Stimulated activated CD8-positive, alpha-beta memory T cell treated with anti-CD3 and anti-CD28 coated beads, Interleukin-12 subunit alpha, Interleukin-12 subunit beta, amount 100 ng/mL, for 1 hour (primary cell): ENCODE results near the gene ZNF467.

Source experiments
- DNase-seq: peaks from one replicate; pipeline ENCODE4 v3.0.0-alpha.2; 2020; ENCODE audit warnings: low read depth

ZNF467 gene

GRCh38 chr7:149748076-149748874 is 25.1 kb downstream of the ZNF467 start:
- DNase-seq, result no peak

- no peak for DNase-seq
Measured at GRCh38 chr7:149743476-149744255, 29.7 kb downstream of the ZNF467 start.

- DNase-seq, result peak; percentile 39
Measured at GRCh38 chr7:149742075-149742701, 31.2 kb downstream of the ZNF467 start.

DNA sequence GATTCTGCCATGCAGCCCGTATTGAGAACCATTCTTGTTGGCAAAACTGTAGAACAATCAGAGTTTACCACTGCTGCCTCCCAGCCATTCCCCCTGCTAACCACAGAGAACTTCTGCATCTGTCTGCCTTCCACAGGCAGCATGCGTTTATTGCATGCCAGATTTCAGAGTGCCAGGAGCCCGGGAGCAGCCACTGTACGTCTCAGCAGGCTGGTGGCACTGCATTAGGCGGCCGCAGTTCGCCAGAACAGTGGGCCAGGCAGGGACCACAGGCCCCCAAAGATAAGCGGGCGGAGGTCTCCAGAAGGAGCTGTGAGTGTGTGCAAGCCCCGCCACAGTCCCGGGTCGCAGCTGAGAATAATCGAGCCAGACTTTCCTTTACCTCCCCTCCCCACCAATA is 31.8 kb downstream of the ZNF467 start:
- DNase-seq, result no peak

- DNase-seq, result no peak
Measured at GRCh38 chr7:149736478-149737360, 36.7 kb downstream of the ZNF467 start.

GRCh38 chr7:149735779-149736477 is 37.5 kb downstream of the ZNF467 start:
- DNase-seq, result no peak

DNA sequence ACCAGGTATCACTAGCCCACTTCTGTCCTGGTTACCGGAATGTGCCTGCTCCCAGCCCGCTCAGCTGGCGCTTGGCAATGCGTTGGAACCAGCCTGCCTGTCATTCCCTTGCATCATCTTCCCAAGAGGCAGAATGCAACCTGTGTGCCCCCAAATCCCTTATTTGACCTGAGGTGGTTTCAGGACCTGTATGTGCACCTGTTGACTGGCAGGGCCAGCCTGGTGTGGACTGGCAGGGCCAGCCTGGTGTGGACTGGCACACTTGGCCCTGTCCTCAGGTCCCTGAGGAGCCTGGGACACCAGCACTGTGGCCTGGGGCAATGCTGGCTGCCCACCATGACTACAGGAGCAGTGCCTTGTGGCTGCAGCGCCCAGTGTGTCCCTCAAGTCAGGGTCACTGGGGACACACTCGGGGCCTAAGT is 38.2 kb downstream of the ZNF467 start:
- no peak for DNase-seq

DNA sequence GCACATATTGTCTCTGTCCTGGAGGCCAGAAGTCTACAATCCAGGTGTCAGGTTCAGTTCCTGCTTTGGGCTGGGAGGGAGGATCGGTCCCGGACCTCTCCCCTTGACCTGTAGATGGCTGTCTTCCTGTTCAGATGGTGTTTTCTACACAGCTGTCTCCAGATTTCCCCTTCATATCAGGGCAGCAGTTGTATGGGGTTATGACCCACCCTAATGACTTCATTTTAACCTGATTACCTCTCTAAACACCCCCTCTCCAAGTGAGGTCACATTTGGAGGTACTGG is 38.7 kb downstream of the ZNF467 start:
- no peak for DNase-seq

- DNase-seq, result no peak
Measured at GRCh38 chr7:149733924-149734790, 39.2 kb downstream of the ZNF467 start.

- no peak for DNase-seq
Measured at GRCh38 chr7:149733131-149733923, 40.1 kb downstream of the ZNF467 start.

DNA sequence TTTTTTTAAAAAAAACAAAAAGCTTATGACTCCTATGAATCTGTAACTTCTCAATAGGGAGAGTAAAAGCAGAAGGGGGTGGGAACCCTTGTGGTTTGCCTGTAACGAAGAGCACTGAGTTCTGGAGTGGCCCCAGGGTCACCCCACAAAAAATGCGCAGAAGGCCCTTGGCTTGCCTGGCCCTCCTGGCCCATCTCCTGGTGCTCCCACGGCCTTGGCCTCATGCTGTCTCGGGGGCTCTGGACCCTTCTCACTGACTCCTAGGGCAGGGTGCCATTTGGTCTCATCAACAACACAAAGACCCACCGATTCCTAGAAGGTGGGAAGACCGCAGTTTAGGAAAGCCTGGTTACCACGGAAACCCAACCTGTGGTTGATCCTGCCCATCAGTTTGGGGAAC is 40.8 kb downstream of the ZNF467 start:
- no peak for DNase-seq

DNA sequence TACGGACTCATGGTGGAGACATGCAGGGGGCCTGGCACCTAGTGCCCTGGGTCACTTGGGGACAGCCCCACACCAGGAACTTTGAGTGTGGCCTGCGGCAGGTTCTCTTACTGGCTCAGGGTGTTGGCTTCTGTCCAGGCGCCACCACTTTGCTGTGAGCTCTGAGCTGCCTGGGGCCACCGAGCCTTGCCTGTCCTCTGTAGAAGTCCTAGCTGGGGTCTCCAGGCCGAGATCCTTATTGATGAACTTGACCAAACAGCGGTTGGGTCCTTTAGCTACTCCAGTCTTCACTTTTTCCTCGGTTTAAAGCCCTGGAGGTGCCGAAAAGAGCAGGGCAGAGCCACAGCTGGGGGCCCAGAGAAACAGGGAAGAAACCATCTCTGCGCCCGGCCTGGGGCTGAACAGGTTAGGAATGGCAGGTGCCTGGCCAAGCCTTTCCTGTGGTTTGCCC is 41.3 kb downstream of the ZNF467 start:
- no peak for DNase-seq

DNA sequence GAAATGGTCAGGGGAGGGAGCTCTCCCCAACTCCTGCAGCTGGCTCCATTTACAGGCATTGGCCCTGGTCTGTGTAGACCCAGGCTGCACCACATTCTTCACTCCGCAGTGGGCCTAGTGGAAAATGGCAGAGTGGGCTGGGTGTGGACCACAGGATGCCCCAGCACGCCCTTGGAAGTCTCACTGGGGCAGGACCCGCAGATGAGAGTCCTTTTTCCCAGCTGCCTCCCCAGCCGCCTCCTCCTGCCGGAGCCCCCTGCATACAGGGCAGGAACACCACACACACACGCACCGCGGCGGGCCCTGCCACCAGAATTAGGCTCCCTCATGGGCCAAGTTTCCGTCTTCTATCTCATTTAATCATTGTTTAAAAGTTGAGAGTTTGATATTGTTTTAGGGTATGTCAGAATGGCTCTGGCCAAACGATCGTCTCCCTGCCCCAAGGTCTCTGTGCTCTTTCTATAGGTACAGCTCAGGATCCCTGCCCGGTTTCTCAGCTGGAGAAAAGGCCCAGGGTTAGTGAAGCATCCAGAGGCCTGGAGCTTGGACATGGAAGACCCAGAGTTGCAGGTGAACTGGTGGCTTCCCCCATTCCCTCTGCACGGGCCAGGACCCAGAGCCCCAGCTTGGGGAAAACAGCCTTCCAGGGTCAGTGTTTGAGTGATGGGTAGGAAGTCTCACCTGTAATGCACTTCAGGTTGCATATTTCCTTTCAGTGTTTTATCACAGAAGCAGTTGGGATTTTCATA is 42.0 kb downstream of the ZNF467 start:
- DNase-seq, result no peak

GRCh38 chr7:149729983-149730801 is 43.2 kb downstream of the ZNF467 start:
- DNase-seq, result no peak

GRCh38 chr7:149729586-149729982 is 43.8 kb downstream of the ZNF467 start:
- DNase-seq, result no peak

- no peak for DNase-seq
Measured at GRCh38 chr7:149728491-149729375, 44.7 kb downstream of the ZNF467 start.

- no peak for DNase-seq
Measured at GRCh38 chr7:149727899-149728476, 45.4 kb downstream of the ZNF467 start.
